GM06990 (cell line): Measurements from ENCODE around the gene PDLIM4.

Source experiments
- DNase-seq: peaks from one replicate; pipeline ENCODE4 v3.0.0-alpha.2; 2011; ENCODE audit not compliant: insufficient read length; ENCODE audit errors: extremely low read depth
- H3K27me3 ChIP-seq: replicated peaks from 2 replicates; pipeline ENCODE4 v1.6.0; 2011; ENCODE audit warnings: low read length; ENCODE audit not compliant: control insufficient read depth, insufficient read depth
- H3K36me3 ChIP-seq: 2 replicates; pipeline ENCODE4 v1.5.1; 2011; ENCODE audit warnings: low read length; ENCODE audit not compliant: control insufficient read depth, insufficient read depth
- H3K4me3 ChIP-seq: replicated peaks from 2 replicates; pipeline ENCODE4 v1.5.1; 2011; ENCODE audit warnings: low read depth, mild to moderate bottlenecking, control low read depth, low read length
- TF ChIP-seq, protein P1 (sequence below): IDR thresholded peaks from 2 replicates; pipeline ENCODE4 v1.5.1; 2011; ENCODE audit warnings: low read length, control low read depth, mild to moderate bottlenecking, inconsistent platforms; ENCODE audit not compliant: insufficient read depth, poor library complexity, severe bottlenecking

PDLIM4 gene

DNA sequence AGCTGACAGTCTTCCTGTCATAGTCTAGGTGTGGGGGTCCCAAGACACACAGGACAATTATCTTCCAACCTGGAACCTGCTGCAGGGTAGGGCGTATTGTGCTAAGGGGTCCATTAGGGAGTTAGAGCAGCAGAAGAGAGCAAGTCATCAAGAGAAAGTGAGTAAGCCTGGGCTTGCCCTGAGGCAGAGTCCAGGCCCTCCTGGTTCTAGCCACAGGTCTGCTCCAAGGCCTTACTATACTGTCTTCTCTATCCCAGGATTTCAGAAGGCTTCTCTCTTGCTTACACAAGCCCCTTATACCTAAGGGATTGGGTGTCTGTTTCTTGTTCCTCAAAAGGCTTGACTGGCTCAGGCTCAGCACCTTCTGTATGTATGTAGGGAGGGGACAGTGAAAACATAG is 37.5 kb upstream of the PDLIM4 start:
- no peak overlapping the region for H3K4me3 ChIP-seq
- TF ChIP-seq, protein P1, sequence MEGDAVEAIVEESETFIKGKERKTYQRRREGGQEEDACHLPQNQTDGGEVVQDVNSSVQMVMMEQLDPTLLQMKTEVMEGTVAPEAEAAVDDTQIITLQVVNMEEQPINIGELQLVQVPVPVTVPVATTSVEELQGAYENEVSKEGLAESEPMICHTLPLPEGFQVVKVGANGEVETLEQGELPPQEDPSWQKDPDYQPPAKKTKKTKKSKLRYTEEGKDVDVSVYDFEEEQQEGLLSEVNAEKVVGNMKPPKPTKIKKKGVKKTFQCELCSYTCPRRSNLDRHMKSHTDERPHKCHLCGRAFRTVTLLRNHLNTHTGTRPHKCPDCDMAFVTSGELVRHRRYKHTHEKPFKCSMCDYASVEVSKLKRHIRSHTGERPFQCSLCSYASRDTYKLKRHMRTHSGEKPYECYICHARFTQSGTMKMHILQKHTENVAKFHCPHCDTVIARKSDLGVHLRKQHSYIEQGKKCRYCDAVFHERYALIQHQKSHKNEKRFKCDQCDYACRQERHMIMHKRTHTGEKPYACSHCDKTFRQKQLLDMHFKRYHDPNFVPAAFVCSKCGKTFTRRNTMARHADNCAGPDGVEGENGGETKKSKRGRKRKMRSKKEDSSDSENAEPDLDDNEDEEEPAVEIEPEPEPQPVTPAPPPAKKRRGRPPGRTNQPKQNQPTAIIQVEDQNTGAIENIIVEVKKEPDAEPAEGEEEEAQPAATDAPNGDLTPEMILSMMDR: no peak
- no peaks in the 10 kb centered on the region; the same call in 1 of the 2 replicates for H3K27me3 ChIP-seq
- DNase-seq: no peak
- no peaks in the 10 kb centered on the region for H3K36me3 ChIP-seq

DNA sequence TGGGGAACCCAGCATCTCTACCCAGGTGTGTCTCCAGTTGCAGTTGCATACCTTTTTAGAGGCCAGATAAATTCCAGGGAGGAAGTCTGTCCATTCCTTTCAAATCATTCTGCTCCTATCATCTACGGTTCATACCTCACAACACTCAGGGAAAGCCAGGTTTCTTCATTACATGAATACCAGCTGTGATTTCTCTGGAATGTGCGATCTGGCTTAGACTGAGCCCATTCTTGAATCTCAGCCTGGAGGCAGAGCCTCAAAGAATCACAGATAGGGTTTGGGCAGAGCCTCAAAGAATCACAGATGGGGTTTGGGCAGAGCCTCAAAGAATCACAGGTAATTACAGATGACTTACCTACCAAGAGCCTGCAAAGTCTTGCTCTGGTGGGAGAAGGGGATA is 37.0 kb upstream of the PDLIM4 start:
- H3K27me3 ChIP-seq: no peaks in the 10 kb centered on the region; the same call in 1 of the 2 replicates
- TF ChIP-seq, protein P1: no peak
- H3K36me3 ChIP-seq: no peaks in the 10 kb centered on the region
- no peak for DNase-seq
- H3K4me3 ChIP-seq: no peak overlapping the region

GRCh38 chr5:132221781-132222648 is 35.5 kb upstream of the PDLIM4 start:
- Histone ChIP-seq H3K27me3 (peaks cover 2% of the 10 kb centered on the region), H3K4me3 (no peak overlapping the region), H3K36me3 (no peaks in the 10 kb centered on the region)
- no peak for DNase-seq
- TF ChIP-seq, protein P1: no peak

DNA sequence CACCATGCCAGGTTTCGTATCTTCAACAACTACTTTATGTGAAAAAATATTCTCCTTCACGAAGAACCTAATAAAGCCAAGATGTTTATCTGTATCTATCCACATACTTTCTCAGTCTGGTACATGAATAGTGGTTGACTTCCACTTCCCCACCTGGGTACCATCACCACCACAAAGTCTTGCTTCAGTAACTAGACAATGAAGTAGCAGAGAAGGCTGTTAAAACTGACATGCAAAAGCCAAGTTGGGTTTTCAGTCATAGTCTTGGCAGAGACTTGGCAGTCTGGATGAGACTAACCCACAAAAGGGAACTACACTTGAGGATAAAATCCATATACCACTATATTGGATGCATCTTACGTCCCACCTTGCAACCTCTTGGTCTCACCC is 34.9 kb upstream of the PDLIM4 start:
- peak; percentile 32 for DNase-seq
- Histone ChIP-seq H3K4me3 (no peak overlapping the region), H3K27me3 (peaks cover 2% of the 10 kb centered on the region), H3K36me3 (no peaks in the 10 kb centered on the region)
- TF ChIP-seq, protein P1: no peak

GRCh38 chr5:132223861-132224260 is 33.6 kb upstream of the PDLIM4 start:
- DNase-seq: no peak
- Histone ChIP-seq H3K4me3 (no peak overlapping the region), H3K27me3 (peaks cover 2% of the 10 kb centered on the region), H3K36me3 (no peaks in the 10 kb centered on the region)
- TF ChIP-seq, protein P1: no peak
